ELR (cell line): ENCODE data around the gene OR5D18.
"Not testable (repeated sequence)": the region's sequence is repeated elsewhere in the genome, so short reads cannot be mapped to it uniquely, and the experiment has no call there.

ENCODE experiments used
- DNase-seq: peaks from one replicate; pipeline ENCODE4 v3.0.0-alpha.2; 2015; ENCODE audit warnings: low read depth

The OR5D18 gene

GRCh38 chr11:55819330-55819729 is at the start of gene OR5D18:
TSS of gene OR5D18 (plus strand) at chr11:55819630. CDS start at chr11:55819630, 0 bp downstream.
- no peak for DNase-seq

GRCh38 chr11:55773138-55773537 is 46.3 kb upstream of the OR5D18 start, which contains the start of gene OR5D13:
TSS of gene OR5D13 (plus strand) at chr11:55773438. CDS start at chr11:55773438, 0 bp downstream.
- DNase-seq, result no peak

DNA sequence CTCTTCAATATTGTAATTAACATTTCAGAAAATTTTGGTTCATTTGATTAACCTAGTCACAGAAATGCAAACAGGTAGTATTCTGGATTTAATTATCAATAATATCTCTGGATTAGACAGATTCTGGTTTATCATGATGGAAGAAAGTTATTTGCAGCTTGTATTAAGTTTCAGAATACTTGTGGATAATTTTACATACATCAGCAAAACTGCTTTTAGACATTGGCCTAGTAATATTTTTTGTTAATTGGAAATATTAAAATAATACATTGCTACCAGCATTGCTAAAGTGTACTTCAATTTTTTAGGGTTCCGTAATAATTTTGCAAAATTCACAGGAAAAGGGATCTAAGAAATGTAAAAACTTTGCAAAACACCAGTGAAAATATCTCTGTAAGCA is 27.8 kb upstream of the OR5D18 start:
- no peak for DNase-seq

DNA sequence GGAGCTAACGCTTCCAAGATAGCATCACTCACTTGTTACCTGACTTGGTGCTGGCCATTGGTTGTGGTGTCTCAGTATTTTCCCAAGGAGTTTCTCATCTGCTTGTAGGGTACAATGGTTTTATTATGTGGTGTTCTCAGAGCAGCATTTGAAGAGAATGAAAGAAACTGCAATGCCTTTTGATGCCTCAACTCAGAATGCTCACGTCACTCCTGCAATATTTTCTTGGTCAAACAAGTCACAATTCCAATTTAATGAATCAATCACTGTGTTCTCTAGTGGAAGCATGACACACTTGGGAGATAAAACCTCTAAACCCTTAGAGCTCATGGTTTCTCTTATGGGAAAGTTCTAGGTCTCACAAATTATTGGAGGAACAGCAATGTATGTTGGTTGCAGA is 26.1 kb upstream of the OR5D18 start:
- DNase-seq, result no peak

GRCh38 chr11:55795256-55795655 is 24.2 kb upstream of the OR5D18 start, which contains the start of gene OR5D14:
TSS of gene OR5D14 (plus strand) at chr11:55795556. CDS start at chr11:55795556, 0 bp downstream.
- DNase-seq, result no peak

DNA sequence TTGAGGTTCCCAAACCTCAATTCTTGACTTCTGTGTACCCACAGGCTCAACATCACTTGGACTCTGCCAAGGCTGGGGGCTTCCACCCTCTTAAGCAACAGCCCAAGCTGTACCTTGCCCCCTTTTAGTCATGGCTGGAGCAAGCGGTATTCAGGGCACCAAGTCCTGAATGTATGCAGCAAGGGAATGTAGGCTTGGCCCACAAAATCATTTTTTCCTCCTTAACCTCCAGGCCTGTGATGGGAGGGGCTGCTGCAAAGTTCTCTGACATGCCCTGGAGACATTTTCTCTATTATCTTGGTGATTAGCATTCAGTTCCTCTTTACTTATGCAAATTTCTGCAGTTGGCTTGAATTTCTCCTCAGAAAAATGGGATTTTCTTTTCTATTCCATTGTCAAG is 13.2 kb upstream of the OR5D18 start:
- no peak for DNase-seq

DNA sequence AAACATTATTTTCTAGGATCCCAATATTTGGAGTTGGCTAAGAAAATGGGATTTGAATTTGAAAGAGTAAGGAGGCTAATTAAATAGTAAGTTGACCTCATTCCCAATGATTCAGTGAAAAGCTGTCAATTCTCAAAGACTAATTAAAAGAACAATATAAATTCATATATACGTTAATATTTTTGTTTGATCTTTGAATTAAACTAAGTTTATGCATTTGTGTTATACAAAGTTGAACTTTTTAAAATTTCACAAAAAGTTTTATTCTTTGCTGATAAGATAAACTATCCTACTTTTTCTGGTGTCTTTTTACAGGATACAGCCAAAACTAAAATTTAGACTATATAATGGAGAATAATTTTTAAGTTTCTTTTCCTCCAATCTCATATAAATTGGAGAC is 8.4 kb upstream of the OR5D18 start, which contains the start of gene OR5L1:
OR5L1 (plus strand) TSS at position 301 of the 400 bp plus-strand sequence. CDS start 100 bp downstream, outside the sequence.
- no peak for DNase-seq

- no peak for DNase-seq
Observed at GRCh38 chr11:55826919-55827318, 7.5 kb downstream of the OR5D18 start, which contains the start of gene OR5L2. TSS of gene OR5L2 (plus strand) at chr11:55827219. CDS start at chr11:55827219, 0 bp downstream.

- no peak for DNase-seq
Observed at GRCh38 chr11:55838452-55838851, 19.0 kb downstream of the OR5D18 start, which contains the start of gene OR5D16. TSS of gene OR5D16 (plus strand) at chr11:55838752. CDS start at chr11:55838752, 0 bp downstream.

DNA sequence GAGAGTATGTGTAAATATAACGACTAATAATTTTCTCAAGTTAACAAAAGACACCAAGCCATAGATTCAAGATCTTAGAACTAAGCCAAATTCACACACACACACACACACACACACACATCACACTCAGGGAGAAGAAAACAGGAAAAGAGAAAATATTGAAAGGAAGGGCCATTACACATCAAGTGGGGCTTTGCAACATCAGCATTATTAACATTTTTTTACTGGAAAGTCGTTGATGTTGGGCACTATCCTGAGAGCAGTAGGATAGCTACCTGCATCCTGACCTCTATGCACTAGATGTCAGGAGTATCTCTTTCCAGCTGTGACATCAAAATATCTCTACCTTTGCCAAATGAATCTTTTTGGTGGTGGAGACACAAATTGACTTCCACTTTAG is 28.0 kb downstream of the OR5D18 start:
- no peak for DNase-seq

DNA sequence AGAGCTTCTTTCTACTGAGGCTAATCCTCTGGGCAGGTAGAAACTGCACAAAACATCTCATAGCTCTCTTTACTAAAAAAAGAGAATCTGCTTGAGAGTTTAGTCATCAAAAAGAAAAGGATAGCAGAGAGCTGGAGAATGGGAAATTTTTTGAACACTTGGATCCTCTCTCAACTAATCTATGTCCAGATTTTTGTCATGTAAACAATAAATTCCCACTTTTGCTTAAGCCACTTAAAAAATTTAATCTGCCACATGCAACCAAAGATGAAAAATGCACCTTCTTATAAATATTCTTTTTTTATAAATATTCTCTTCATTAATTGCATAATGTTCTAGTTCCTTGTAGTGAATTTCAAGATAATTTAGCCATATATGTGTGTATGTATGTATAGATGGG is 29.6 kb downstream of the OR5D18 start:
- DNase-seq, result no peak

DNA sequence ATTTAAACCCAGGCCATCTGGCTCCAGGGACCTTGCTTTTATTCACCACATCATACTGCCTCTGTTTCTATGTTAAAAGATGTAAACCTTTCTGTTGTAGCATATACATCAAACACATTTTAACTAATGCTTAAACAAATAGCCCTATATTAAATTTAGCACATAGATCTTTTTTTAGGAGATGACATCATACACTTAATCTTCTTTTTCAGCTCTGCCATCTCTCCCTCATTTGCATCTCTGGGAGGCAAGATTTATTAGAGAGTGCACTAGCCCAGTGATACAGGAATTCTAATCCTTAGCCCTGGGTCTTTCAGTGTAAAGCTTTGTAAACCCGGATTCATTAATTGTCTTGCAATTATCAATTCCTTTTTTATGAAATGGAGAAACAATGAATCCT is 32.7 kb downstream of the OR5D18 start:
- DNase-seq, result no peak

DNA sequence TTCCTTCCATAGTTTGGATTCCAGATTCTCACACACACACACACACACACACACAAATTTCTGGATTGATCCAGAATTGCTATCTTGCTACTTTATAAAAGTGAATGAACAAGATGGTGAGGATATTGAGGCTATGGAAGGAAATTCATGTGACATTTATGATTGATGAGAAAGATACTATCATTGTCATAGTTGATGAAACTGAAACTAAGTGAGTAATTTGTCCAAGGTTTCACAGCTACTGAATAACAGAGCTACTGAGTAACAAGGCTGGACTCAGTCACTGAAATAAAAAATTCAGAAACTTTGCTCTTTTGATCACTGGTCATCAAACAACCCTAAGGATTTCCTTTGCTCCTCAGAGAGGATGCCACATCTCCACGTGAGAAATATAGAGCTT is 35.3 kb downstream of the OR5D18 start:
- DNase-seq, result no peak

GRCh38 chr11:55867354-55867753 is 47.9 kb downstream of the OR5D18 start:
- DNase-seq, result not testable (repeated sequence)
